HepG2 (cell line): Measurements from ENCODE around the gene PXMP4. TPM values are rescaled to one million over a fixed set of nuclear protein-coding genes. Genes with fewer than 3 reads are reported as not detected.

ENCODE experiments used
- ATF3 ChIP-seq: sonication (generic); formaldehyde crosslinking; IDR thresholded peaks from 2 replicates; pipeline ENCODE4 v1.4.0; 2020; ENCODE audit warnings: missing genetic modification reagents
- CERS6 ChIP-seq: sonication (generic); formaldehyde crosslinking; IDR thresholded peaks from 2 replicates; pipeline ENCODE4 v1.5.0; 2020; ENCODE audit warnings: missing genetic modification reagents
- DNMT1 ChIP-seq: sonication (generic); formaldehyde crosslinking; IDR thresholded peaks from 2 replicates; pipeline ENCODE4 v1.5.1; 2020; ENCODE audit warnings: mild to moderate bottlenecking, missing genetic modification reagents
- FOXO4 ChIP-seq: sonication (generic); formaldehyde crosslinking; conservative IDR thresholded peaks from 2 replicates; pipeline ENCODE4 v1.8.1; 2023; ENCODE audit warnings: missing genetic modification reagents
- GLI4 ChIP-seq: sonication (generic); formaldehyde crosslinking; IDR thresholded peaks from 2 replicates; pipeline ENCODE4 v1.5.1; 2020; ENCODE audit warnings: missing genetic modification reagents, mild to moderate bottlenecking, moderate library complexity, borderline replicate concordance
- MAFK ChIP-seq, 2 experiments: IDR thresholded peaks in 1 of 2; conservative IDR thresholded peaks in 1 of 2; 2 replicates each; pipeline ENCODE4 v1.6.1; 2011; ENCODE audit warnings: improper control_type of control experiment in 2 of 2, low read length in 2 of 2
- MATR3 ChIP-seq: sonication (generic); formaldehyde crosslinking; IDR thresholded peaks from 2 replicates; pipeline ENCODE4 v1.4.0; 2020; ENCODE audit warnings: missing genetic modification reagents
- MED1 ChIP-seq: sonication (generic); formaldehyde crosslinking; IDR thresholded peaks from 2 replicates; pipeline ENCODE4 v1.4.0; 2020; ENCODE audit warnings: missing genetic modification reagents
- MED8 ChIP-seq: sonication (generic); formaldehyde crosslinking; IDR thresholded peaks from 2 replicates; pipeline ENCODE4 v1.8.1; 2023; ENCODE audit warnings: mild to moderate bottlenecking, missing genetic modification reagents; ENCODE audit not compliant: insufficient replicate concordance
- PTBP1 ChIP-seq: fragments of 200-400 bp; formaldehyde crosslinking; IDR thresholded peaks from 2 replicates; pipeline ENCODE4 v1.6.1; 2018; ENCODE audit warnings: low read length, low read depth; ENCODE audit not compliant: poor library complexity, severe bottlenecking
- RXRA ChIP-seq: sonication (generic); formaldehyde crosslinking; IDR thresholded peaks from 2 replicates; pipeline ENCODE4 v1.5.1; 2020; ENCODE audit warnings: missing genetic modification reagents
- SETDB1 ChIP-seq: sonication (generic); formaldehyde crosslinking; IDR thresholded peaks from 2 replicates; pipeline ENCODE4 v1.5.1; 2020; ENCODE audit warnings: missing genetic modification reagents, mild to moderate bottlenecking, borderline replicate concordance
- SMAD1 ChIP-seq: sonication (generic); formaldehyde crosslinking; IDR thresholded peaks from 2 replicates; pipeline ENCODE4 v1.4.0; 2020; ENCODE audit warnings: missing genetic modification reagents, low read depth, mild to moderate bottlenecking, borderline replicate concordance
- SRSF1 ChIP-seq: fragments of 200-400 bp; formaldehyde crosslinking; optimal IDR thresholded peaks from 2 replicates; pipeline ENCODE3; 2017; ENCODE audit warnings: mild to moderate bottlenecking, low read depth, low read length, moderate library complexity
- TIGD3 ChIP-seq: sonication (generic); formaldehyde crosslinking; IDR thresholded peaks from 2 replicates; pipeline ENCODE4 v1.5.1; 2020; ENCODE audit warnings: mild to moderate bottlenecking, missing genetic modification reagents, borderline replicate concordance
- ZBTB38 ChIP-seq: sonication (generic); formaldehyde crosslinking; IDR thresholded peaks from 2 replicates; pipeline ENCODE4 v1.5.1; 2020; ENCODE audit warnings: mild to moderate bottlenecking, missing genetic modification reagents
- ZFAT ChIP-seq: sonication (generic); formaldehyde crosslinking; conservative IDR thresholded peaks from 2 replicates; pipeline ENCODE4 v1.8.1; 2023; ENCODE audit warnings: missing genetic modification reagents, inconsistent platforms
- ZNF180 ChIP-seq: sonication (generic); formaldehyde crosslinking; IDR thresholded peaks from 2 replicates; pipeline ENCODE4 v1.4.0; 2020; ENCODE audit warnings: low read depth, missing genetic modification reagents, borderline replicate concordance
- ZNF256 ChIP-seq: sonication (generic); formaldehyde crosslinking; conservative IDR thresholded peaks from 2 replicates; pipeline ENCODE4 v1.4.0; 2020; ENCODE audit warnings: missing genetic modification reagents
- ZNF34 ChIP-seq: sonication (generic); formaldehyde crosslinking; IDR thresholded peaks from 2 replicates; pipeline ENCODE4 v1.4.0; 2020; ENCODE audit warnings: mild to moderate bottlenecking, missing genetic modification reagents, borderline replicate concordance
- ZNF709 ChIP-seq: sonication (generic); formaldehyde crosslinking; IDR thresholded peaks from 2 replicates; pipeline ENCODE4 v1.5.0; 2020; ENCODE audit warnings: mild to moderate bottlenecking, missing genetic modification reagents
- ZNF782 ChIP-seq: sonication (generic); formaldehyde crosslinking; IDR thresholded peaks from 2 replicates; pipeline ENCODE4 v1.4.0; 2020; ENCODE audit warnings: missing genetic modification reagents, mild to moderate bottlenecking, borderline replicate concordance
- polyA plus RNA-seq, 8 experiments: library from polyadenylated mRNA; depleted of rRNA in 3 of 8; stranded (reverse) in 7 of 8; unstranded in 1 of 8; fragments of >200 nt; fragmentation: Illumina TruSeq in 4 of 8; extraction: Trizol in 4 of 8; gene quantifications; 2 replicates each; pipeline versions ENCODE4 v1.2.1 to v1.2.3, GENCODE V29; 2011 to 2016; ENCODE audit warnings: low read depth in 4 of 8, missing spikeins in 1 of 8, mixed read lengths in 1 of 8; ENCODE audit not compliant: insufficient read depth in 1 of 8
- total RNA-seq, 5 experiments: library from RNA; depleted of rRNA; stranded (reverse); fragments of >200 nt; fragmentation: Illumina TruSeq; extraction: Trizol; gene quantifications; 2 replicates each; pipeline ENCODE4 v1.2.3, GENCODE V29; 2016; ENCODE audit warnings: low read depth in 1 of 5

Gene PXMP4
- total and polyA plus RNA-seq, 2 of the 13 experiments (the other 11 are each of a cell fraction or from before 2014, with no cell fraction given) = not detected

GRCh38 chr20:33732166-33732970 is 12.3 kb upstream of the PXMP4 start (continued):
- TF ChIP-seq MED8 (CRISPR knock-in tag) (no peak), PTBP1 (peak; percentile 78), TIGD3 (no peak), ZFAT (CRISPR knock-in tag) (no peak), ATF3 (CRISPR knock-in tag) (0 out of 2 replicates have a peak, but pooled peaks have one; percentile 44), ZNF180 (no peak), ZBTB38 (peak; percentile 43; the same call in 1 of the 2 replicates), MAFK (conservative IDR thresholded peaks at IDR 0.05 in 1 of 2, IDR thresholded peaks at IDR 0.05 in 1 of 2; ENCODE audit: low read length in 2 of 2) (no peak), FOXO4 (CRISPR knock-in tag) (no peak), MED1 (CRISPR knock-in tag) (peak; percentile 86), ZNF782 (CRISPR knock-in tag) (peak; percentile 82; the same call in 1 of the 2 replicates), MATR3 (CRISPR knock-in tag) (no peak), ZNF34 (CRISPR knock-in tag) (peak; percentile 82; the same call in 1 of the 2 replicates), SETDB1 (CRISPR knock-in tag) (no peak), SRSF1 (peak; percentile 100), DNMT1 (CRISPR knock-in tag) (peak; percentile 96; the same call in 1 of the 2 replicates), ZNF709 (no peak; the same call in none of the 2 replicates), SMAD1 (CRISPR knock-in tag) (0 out of 2 replicates have a peak, but pooled peaks have one; percentile 25), ZNF256 (no peak; the same call in 1 of the 2 replicates), CERS6 (CRISPR knock-in tag) (no peak), GLI4 (CRISPR knock-in tag) (peak; percentile 69), RXRA (CRISPR knock-in tag) (peak; percentile 5; the same call in 1 of the 2 replicates)
